COR-L47 (cell line): ENCODE results near the gene RPGRIP1.
"Not testable (repeated sequence)": the region's sequence is repeated elsewhere in the genome, so short reads cannot be mapped to it uniquely, and the experiment has no call there.

ENCODE experiments used
- DNase-seq: peaks from one replicate; lab custom pipeline; 2025; lab: John Stamatoyannopoulos, UW

Gene RPGRIP1

GRCh38 chr14:21302013-21302835 is 22.3 kb downstream of the RPGRIP1 start:
- DNase-seq, result no peak

GRCh38 chr14:21302836-21303140 is 22.9 kb downstream of the RPGRIP1 start:
- DNase-seq, result not testable (repeated sequence)

GRCh38 chr14:21307637-21308036 is 27.8 kb downstream of the RPGRIP1 start:
- no peak for DNase-seq

- no peak for DNase-seq
Measured at GRCh38 chr14:21308132-21308478, 28.2 kb downstream of the RPGRIP1 start.

GRCh38 chr14:21308479-21309237 is 28.8 kb downstream of the RPGRIP1 start:
- DNase-seq, result peak; percentile 94

- no peak for DNase-seq
Measured at GRCh38 chr14:21309238-21309636, 29.4 kb downstream of the RPGRIP1 start.

GRCh38 chr14:21309956-21310355 is 30.1 kb downstream of the RPGRIP1 start:
- no peak for DNase-seq

GRCh38 chr14:21311614-21312013 is 31.7 kb downstream of the RPGRIP1 start:
- DNase-seq, result no peak

- no peak for DNase-seq
Measured at GRCh38 chr14:21313512-21313911, 33.6 kb downstream of the RPGRIP1 start.

- no peak for DNase-seq
Measured at GRCh38 chr14:21317398-21317797, 37.5 kb downstream of the RPGRIP1 start.

GRCh38 chr14:21320913-21321312 is 41.0 kb downstream of the RPGRIP1 start:
- DNase-seq, result no peak

GRCh38 chr14:21322716-21323115 is 42.8 kb downstream of the RPGRIP1 start:
- no peak for DNase-seq

- DNase-seq, result no peak
Measured at GRCh38 chr14:21326972-21327371, 47.1 kb downstream of the RPGRIP1 start.
